Measurements from ENCODE around the gene SSRP1. TPM values are rescaled to one million over a fixed set of nuclear protein-coding genes. Genes with fewer than 3 reads are reported as not detected.
"Not testable (repeated sequence)": the region's sequence is repeated elsewhere in the genome, so short reads cannot be mapped to it uniquely, and the experiment has no call there.

Gene SSRP1
- 206 and 249 TPM in 2 replicates for total RNA-seq (2014; rRNA removed; shearing (Covaris generic))
- 242 and 260 TPM in 2 replicates for polyA plus RNA-seq (2015; cell fraction: cytosol; rRNA removed)
- 226 and 227 TPM in 2 replicates for polyA plus RNA-seq (2015; cell fraction: nucleus; rRNA removed)

GRCh38 chr11:57335343-57336110, at the start of gene SSRP1:
SSRP1 (minus strand) TSS chr11:57335892; CDS start chr11:57335121, 771 bp downstream.
- DNase-seq (ENCODE audit: low read depth), result peak; percentile 80

- no peak for DNase-seq (ENCODE audit: low read depth)
Measured at GRCh38 chr11:57380975-57381374, 45.3 kb upstream of the SSRP1 start, which contains the start of gene PRG3. PRG3 (minus strand) TSS chr11:57381150; CDS start chr11:57380708, 442 bp downstream.

- no peak for DNase-seq (ENCODE audit: low read depth)
Measured at GRCh38 chr11:57379732-57380131, 44.0 kb upstream of the SSRP1 start.

GRCh38 chr11:57378186-57378585, 42.5 kb upstream of the SSRP1 start:
- DNase-seq (ENCODE audit: low read depth), result no peak

GRCh38 chr11:57377107-57377506, 41.4 kb upstream of the SSRP1 start:
- no peak for DNase-seq (ENCODE audit: low read depth)

GRCh38 chr11:57376095-57377090, 40.7 kb upstream of the SSRP1 start:
- DNase-seq (ENCODE audit: low read depth), result no peak

GRCh38 chr11:57375490-57375889, 39.8 kb upstream of the SSRP1 start:
- DNase-seq (ENCODE audit: low read depth), result no peak

GRCh38 chr11:57374966-57375365, 39.3 kb upstream of the SSRP1 start:
- no peak for DNase-seq (ENCODE audit: low read depth)

GRCh38 chr11:57373146-57373545, 37.5 kb upstream of the SSRP1 start:
- no peak for DNase-seq (ENCODE audit: low read depth)

- DNase-seq (ENCODE audit: low read depth), result no peak
Measured at GRCh38 chr11:57370941-57371340, 35.2 kb upstream of the SSRP1 start.

- DNase-seq (ENCODE audit: low read depth), result peak; percentile 49
Measured at GRCh38 chr11:57370251-57370650, 34.6 kb upstream of the SSRP1 start.

- DNase-seq (ENCODE audit: low read depth), result no peak
Measured at GRCh38 chr11:57368845-57369232, 33.1 kb upstream of the SSRP1 start.

- DNase-seq (ENCODE audit: low read depth), result peak; percentile 38
Measured at GRCh38 chr11:57368106-57368844, 32.6 kb upstream of the SSRP1 start.

- DNase-seq (ENCODE audit: low read depth), result no peak
Measured at GRCh38 chr11:57364851-57365660, 29.4 kb upstream of the SSRP1 start.

- no peak for DNase-seq (ENCODE audit: low read depth)
Measured at GRCh38 chr11:57363131-57364080, 27.7 kb upstream of the SSRP1 start.

- DNase-seq (ENCODE audit: low read depth), result no peak
Measured at GRCh38 chr11:57361926-57362325, 26.2 kb upstream of the SSRP1 start.

GRCh38 chr11:57361420-57361819, 25.7 kb upstream of the SSRP1 start:
- not testable (repeated sequence) for DNase-seq (ENCODE audit: low read depth)

- no peak for DNase-seq (ENCODE audit: low read depth)
Measured at GRCh38 chr11:57360991-57361390, 25.3 kb upstream of the SSRP1 start.
